NB4 (cell line): Measurements from ENCODE around the gene LEMD1.

Experiments used
- CTCF ChIP-seq: IDR thresholded peaks from one replicate; pipeline ENCODE4 v1.5.1; 2012; ENCODE audit warnings: low read depth, low read length
- MAX ChIP-seq: IDR thresholded peaks from 2 replicates; pipeline ENCODE4 v1.6.1; 2011; ENCODE audit warnings: low read depth, low read length
- MYC ChIP-seq: IDR thresholded peaks from 2 replicates; pipeline ENCODE4 v1.6.1; 2011; ENCODE audit warnings: low read depth, low read length
- POLR2A ChIP-seq: IDR thresholded peaks from 2 replicates; pipeline ENCODE4 v1.6.1; 2011; ENCODE audit warnings: mild to moderate bottlenecking; ENCODE audit not compliant: insufficient read length; ENCODE audit errors: extremely low read depth

DNA sequence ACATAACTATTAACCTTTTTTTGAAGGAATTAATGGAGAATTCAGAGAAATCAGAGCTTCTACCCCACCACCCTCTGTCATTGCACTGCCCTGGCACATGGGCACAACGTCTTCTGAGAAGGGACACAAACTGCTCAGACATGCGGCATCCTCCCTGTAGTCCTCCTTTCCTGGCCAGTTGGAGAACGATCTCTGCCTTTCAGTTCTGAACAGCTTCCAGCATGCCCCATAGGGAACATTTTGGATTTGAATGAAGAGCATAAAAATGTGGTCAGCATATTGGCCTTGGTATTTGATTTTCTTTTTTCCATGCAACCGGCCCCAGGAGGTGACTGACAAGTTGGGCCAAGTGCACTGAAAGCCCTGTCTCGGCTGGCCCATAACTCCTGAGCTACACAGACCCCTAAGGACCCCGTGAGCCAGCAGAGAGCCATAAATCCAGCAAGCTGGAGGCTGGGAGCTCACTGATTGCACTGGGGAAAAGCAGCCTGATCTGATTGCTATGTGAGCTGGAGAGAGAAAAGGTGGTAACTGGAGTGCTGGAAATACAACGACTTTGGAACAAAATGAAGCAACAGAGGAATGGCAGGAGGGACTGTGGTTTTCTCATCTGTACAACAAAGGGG is 44.9 kb upstream of the LEMD1 start:
- no peak for TF ChIP-seq CTCF
- TF ChIP-seq MAX: no peak
- no peak for TF ChIP-seq MYC
- no peak for TF ChIP-seq POLR2A
